NCI-H526 treated with DMSO at 0.1 percent for 48 hours (cell line): ENCODE results near the gene PROK1.
A peak's percentile ranks its signal among the peaks of the same experiment; 100 is the strongest.
"Not testable (repeated sequence)": the region's sequence is repeated elsewhere in the genome, so short reads cannot be mapped to it uniquely, and the experiment has no call there.

ENCODE experiments used
- DNase-seq: peaks from one replicate; lab custom pipeline; 2025; lab: John Stamatoyannopoulos, UW

The PROK1 gene

GRCh38 chr1:110433803-110434202, 17.1 kb upstream of the PROK1 start:
- no peak for DNase-seq

- DNase-seq, result no peak
Observed at GRCh38 chr1:110434946-110435345, 16.0 kb upstream of the PROK1 start.

- no peak for DNase-seq
Observed at GRCh38 chr1:110436635-110437034, 14.3 kb upstream of the PROK1 start.

- DNase-seq, result not testable (repeated sequence)
Observed at GRCh38 chr1:110437645-110438299, 13.2 kb upstream of the PROK1 start.

- no peak for DNase-seq
Observed at GRCh38 chr1:110438893-110439292, 12.1 kb upstream of the PROK1 start.

- DNase-seq, result not testable (repeated sequence)
Observed at GRCh38 chr1:110439873-110440272, 11.1 kb upstream of the PROK1 start.

- DNase-seq, result no peak
Observed at GRCh38 chr1:110440877-110441276, 10.1 kb upstream of the PROK1 start.

GRCh38 chr1:110441888-110442287, 9.1 kb upstream of the PROK1 start:
- DNase-seq, result no peak

- DNase-seq, result no peak
Observed at GRCh38 chr1:110443451-110443850, 7.5 kb upstream of the PROK1 start.

- no peak for DNase-seq
Observed at GRCh38 chr1:110444561-110444960, 6.4 kb upstream of the PROK1 start.

- DNase-seq, result no peak
Observed at GRCh38 chr1:110449661-110450651, 993 bp upstream of the PROK1 start.

- no peak for DNase-seq
Observed at GRCh38 chr1:110452330-110452729, 1.4 kb downstream of the PROK1 start.

GRCh38 chr1:110453829-110454228, 2.9 kb downstream of the PROK1 start:
- DNase-seq, result no peak

- no peak for DNase-seq
Observed at GRCh38 chr1:110454328-110454727, 3.4 kb downstream of the PROK1 start.

- no peak for DNase-seq
Observed at GRCh38 chr1:110455151-110455550, 4.2 kb downstream of the PROK1 start.

- DNase-seq, result no peak
Observed at GRCh38 chr1:110457206-110457605, 6.3 kb downstream of the PROK1 start.

GRCh38 chr1:110460253-110461220, 9.6 kb downstream of the PROK1 start:
- DNase-seq, result peak; percentile 79

GRCh38 chr1:110462093-110462492, 11.1 kb downstream of the PROK1 start:
- DNase-seq, result no peak

- DNase-seq, result no peak
Observed at GRCh38 chr1:110462964-110463363, 12.0 kb downstream of the PROK1 start.

GRCh38 chr1:110463725-110464124, 12.8 kb downstream of the PROK1 start:
- DNase-seq, result no peak

GRCh38 chr1:110464340-110464739, 13.4 kb downstream of the PROK1 start:
- no peak for DNase-seq
